HG02571 (cell line): ENCODE measurements around the gene CACNG1.
"Not testable (repeated sequence)": the region's sequence is repeated elsewhere in the genome, so short reads cannot be mapped to it uniquely, and the experiment has no call there.

Experiments
- ATAC-seq: cut with Tn5 transposase; IDR thresholded peaks from one replicate; pipeline ENCODE4 v1.9.1; 2021; ENCODE audit warnings: mild to moderate bottlenecking, moderate library complexity; ENCODE audit not compliant: unreplicated experiment

CACNG1 gene

DNA sequence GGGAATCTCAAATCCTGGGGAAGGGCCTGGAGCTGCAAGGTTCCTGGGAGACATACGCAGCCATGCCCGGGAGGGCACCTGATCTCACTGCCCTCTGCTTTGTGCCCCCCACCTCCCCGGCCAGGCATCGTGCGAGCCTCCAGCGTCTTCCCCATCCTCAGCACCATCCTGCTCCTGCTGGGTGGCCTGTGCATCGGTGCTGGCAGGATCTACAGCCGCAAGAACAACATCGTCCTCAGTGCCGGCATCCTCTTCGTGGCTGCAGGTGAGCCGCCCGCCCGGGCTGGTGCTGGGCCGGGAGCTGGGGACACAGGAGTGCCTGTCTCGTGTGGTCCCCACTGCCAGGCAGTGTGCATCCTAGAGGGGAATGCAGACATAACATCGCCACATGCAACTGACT, 19.6 kb upstream of the CACNG1 start:
- no peak for ATAC-seq

DNA sequence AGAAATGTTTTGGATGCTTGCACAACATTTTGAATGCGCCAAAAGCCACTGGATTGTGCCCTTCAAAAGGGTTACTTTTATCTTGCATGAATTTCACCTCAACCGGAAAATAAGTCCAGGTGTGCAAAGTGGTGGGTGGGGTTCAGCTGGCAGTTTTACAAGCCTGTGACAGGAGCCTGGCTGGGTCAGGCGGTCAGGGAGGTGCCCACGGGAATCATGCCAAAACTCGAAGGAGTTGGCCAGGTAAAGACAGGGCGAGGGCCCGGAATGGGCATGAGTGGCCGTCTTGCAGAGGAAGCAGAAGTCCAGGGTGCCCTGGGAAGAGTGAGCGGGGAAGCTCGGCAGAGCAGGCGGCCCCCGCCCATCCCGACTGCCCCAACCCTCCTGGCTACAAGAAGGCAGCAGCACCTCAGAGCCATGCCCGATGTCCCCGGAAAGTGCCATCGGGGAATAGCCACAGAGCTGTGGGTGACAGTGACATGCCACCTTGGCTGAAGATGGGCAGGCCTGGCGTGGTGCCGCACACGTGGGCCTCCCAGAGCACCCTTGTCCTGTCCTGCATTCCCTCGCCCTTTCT, 19.1 kb upstream of the CACNG1 start:
- ATAC-seq, result no peak

- no peak for ATAC-seq
Measured at GRCh38 chr17:67026341-67026740, 18.0 kb upstream of the CACNG1 start.

DNA sequence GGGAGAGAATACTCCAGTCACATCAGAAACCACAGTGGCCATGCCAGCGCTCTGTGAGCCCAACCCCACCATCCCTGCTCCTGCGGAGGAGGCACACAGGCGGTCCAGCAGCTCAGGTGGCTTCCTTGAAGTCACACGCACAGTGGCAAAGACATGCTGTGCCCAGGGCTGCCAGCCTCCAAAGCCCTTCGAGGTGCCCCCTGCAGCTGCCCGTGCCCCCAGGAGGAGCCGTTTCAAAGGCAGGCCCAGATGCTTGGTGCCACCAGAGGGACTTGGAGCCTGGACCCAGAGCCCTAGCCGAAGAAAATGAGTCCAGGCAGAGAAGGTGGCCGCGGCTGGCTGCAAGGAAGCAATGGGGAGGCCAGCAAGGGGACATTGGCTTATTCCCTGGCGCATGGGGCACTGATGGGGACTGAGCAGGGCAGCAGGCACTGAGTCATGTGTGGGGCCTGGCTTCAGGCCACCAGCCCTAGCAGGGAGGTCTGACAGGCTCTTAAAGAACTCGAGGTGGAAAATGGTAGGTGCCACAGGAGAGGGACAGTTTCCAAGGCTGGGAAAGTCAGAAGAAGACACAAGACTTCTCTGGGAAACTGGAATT, 17.2 kb upstream of the CACNG1 start:
- no peak for ATAC-seq

GRCh38 chr17:67030641-67031040, 13.7 kb upstream of the CACNG1 start:
- no peak for ATAC-seq

DNA sequence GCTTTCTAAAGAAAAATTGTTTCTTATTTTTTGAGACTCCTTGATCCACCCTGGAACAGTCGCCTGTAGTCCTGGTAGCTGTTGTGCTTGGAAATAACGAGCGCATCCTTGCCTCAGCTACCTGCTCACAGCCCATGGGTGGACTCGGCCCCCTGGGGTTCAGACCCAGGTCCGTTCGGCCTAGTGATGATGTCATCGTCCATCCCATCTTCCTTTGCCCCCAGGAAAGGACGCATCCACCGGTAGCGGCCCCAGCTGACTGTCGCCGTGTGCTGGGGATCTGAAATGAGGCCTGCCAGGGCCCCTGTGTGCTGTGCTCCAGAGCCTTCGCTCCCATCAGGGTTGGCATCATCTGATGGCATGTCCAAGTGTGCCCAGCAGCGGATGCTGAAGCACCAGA, 12.0 kb upstream of the CACNG1 start:
- ATAC-seq, result no peak

- ATAC-seq, result no peak
Measured at GRCh38 chr17:67032985-67033384, 11.4 kb upstream of the CACNG1 start.

GRCh38 chr17:67033613-67034012, 10.7 kb upstream of the CACNG1 start:
- ATAC-seq, result no peak

GRCh38 chr17:67035131-67036083, 8.9 kb upstream of the CACNG1 start:
- ATAC-seq, result no peak

- ATAC-seq, result no peak
Measured at GRCh38 chr17:67038861-67039365, 5.4 kb upstream of the CACNG1 start.

DNA sequence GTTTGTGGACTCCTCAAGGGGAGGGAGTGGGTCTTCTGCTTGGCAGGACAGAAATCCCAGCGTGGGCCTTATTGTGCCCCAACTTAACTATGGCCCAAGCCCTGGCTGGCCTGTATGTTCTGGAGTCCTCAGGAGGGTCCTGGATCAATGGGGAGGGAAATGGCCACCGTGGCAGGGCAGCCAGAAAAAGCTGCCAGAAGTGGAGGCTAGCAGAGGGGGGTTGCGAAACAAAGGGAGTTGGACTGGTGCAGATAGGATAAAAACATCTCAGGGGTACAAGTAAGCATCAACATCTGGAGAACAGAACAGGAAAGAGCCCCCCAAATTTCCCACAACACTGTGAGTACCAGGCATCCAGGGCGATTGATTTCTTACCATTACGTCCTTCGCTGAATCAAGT, 3.7 kb upstream of the CACNG1 start:
- no peak for ATAC-seq

DNA sequence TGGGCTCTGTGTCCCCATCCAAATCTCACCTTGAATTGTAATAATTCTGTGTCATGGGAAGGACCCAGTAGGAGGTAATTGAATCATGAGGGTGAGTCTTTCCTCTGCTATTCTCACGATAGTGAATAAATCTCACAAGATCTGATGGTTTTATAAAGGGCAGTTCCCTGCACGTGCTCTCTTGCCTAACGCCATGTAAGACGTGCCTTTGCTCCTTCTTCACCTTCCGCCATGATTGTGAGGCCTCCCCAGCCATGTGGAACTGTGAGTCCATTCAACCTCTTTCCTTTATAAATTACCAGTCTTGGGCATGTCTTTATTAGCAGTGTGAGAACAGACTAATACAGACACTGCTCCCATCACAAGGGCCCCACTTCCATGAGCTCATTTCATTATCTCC, 3.2 kb upstream of the CACNG1 start:
- not testable (repeated sequence) for ATAC-seq

- ATAC-seq, result no peak
Measured at GRCh38 chr17:67041531-67041930, 2.8 kb upstream of the CACNG1 start.

DNA sequence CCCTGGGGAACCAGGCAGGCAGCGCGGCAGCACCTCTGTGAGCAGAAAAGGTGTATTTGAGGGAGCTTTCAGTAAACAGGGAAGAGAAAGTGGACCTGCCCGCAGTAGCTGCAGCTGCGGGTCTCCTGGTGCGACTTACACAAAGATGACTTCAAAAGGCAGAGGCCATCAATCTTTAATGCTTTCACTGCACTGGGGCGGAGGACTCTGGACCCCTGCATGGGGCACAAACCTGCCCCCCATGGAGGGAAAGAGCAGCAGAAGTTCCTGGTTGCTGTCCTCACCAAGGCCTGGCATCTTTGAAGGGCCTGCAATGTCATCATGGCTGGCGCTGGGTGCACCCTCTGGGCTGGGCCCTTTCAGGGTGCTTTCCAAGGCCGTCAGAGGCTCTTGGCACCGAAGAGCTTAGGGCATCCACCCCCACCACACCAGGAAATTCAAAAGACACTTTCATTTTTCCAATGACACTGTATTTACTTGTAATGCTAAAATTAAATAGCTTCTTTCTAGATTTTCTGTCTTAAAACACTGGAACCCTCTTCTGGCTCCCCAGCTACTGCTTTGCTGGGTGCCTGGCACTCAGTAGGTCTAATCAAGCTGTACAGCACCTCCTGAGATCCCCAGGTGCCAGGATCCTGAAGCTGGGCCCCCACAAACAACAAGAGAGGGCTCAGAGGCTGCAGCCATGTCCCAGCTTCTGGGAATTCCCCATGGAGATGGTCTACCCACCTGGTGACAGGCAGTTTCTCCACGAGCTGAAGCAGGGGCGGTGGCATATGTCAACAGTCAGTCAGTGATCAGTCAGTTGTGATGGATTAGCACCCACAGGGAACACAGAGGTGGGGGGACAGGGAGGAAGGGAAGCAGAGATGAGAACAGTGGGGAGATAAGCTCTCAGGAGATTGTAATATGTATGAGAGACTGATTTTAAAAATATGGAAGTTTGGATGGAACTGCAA, 2.1 kb upstream of the CACNG1 start:
- no peak for ATAC-seq

DNA sequence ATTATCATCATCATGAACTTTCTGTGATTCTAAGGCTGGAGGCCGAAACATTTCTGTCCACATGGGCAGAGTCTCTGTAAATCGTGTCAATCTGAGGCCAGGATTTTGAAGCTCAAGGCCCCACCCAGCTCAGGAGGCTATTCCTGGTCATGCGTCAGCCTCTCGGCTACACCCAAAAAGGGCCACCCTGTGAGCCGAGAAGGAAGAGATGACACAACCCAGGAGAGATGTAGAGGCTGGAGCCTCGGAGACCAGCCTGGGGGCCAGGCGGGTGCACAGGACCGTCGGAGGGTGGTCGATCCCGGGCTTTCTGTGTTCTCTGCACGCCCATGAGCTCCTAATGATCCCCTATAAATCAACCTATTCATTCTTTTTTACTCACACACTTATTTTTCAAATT, 1.1 kb upstream of the CACNG1 start:
- no peak for ATAC-seq

GRCh38 chr17:67044940-67045339, 586 bp downstream of the CACNG1 start:
- no peak for ATAC-seq

DNA sequence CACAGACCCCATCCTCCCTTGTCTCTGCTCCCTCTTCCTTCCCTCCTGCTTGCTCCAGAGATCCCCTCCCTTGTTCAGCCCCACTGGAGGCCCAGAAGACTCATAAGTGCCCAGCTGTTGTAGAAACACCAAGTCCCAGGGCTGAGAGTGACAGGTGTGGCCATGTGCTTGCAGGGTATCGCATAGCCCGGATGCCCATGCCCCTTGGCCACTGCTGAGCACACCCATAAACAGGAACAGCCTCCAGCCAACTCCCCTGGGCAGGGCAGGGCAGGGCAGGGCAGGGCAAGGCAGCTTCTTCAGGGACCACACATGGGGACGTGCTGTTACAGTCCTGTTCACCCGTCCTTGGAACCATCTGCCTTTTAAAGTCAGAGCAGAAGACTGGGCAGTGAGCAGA, 2.0 kb downstream of the CACNG1 start:
- no peak for ATAC-seq

DNA sequence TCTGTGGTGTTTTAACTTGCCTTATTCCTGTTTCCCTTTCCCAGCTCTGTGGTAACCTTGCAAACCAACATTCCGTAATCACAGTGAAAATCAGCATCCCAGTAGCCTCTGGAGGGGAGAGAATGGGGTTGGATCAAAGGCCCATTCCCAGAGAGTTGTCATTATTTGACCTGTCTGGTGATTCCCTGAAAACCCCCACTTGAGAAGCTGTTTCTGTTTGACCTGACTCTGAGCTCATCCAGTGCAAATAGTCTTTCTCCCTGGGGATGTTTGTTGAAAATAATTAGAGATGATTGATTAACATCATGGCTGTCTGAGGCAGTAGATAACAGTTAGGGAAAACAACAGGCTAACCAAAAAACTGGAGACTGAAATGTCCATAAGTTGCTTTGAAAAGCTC, 3.0 kb downstream of the CACNG1 start:
- no peak for ATAC-seq

DNA sequence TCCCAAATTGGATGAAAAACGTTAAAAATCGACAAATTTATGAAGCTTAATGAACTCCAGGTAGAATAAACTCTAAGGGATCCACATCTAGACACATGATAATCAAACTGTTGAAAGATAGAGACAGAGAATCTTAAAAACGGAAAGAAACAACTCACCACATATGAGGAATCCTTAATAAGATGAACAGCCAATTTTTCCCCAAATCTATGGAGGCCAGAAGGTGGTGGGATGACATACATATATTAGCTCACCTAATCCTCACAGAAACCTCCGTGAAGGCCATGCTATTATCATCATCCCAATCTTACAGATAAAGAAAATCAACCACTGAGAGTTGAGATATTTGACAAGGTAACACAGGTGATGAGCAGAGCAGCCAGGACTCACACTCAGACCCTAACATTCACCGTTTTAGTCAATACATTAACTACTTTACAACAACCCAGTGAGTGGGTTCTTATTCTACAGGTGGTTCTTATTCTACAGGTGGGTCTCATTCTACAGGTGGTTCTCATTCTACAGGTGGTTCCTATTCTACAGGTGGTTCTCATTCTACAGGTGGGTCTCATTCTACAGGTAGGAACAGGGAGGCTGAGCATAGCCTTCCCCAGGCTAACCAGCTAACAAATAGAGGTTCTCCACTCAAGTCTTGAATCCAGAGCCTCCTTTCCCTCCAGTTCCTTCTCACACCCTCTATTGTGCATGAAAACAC, 4.8 kb downstream of the CACNG1 start:
- ATAC-seq, result no peak

DNA sequence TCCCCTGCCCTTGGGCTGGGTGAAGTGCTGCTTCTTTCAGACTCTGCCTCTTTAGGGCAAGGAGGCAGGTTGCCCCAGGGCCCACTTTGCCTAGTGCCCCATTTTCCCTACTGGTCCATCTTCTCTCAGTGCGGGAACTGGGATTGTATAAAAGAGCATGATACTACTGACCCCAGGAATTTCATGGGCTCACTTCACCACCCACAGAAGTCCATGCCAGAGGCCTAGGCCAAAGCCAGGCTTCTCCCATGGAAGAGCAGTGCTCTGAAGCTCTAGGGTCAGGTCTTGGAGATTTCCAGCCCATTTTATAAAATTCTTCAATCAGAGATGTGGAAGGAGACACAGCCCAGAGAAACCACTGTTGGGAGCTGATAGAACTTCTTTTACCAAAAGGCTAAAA, 5.7 kb downstream of the CACNG1 start:
- ATAC-seq, result no peak
